ENCODE data around the gene PRKRIP1. TPM values are rescaled to one million over a fixed set of nuclear protein-coding genes. Genes with fewer than 3 reads are reported as not detected.

PRKRIP1 gene
- total RNA-seq, 4 donors from 2014 or later, result 16.1 to 36.6 (median 25.4) TPM

- DNase-seq, result no peak
- Histone ChIP-seq H3K27ac (no peak overlapping the region), H3K36me3 (no peaks in the 10 kb centered on the region), H3K27me3 (no peaks in the 10 kb centered on the region), H3K4me3 (no peak overlapping the region), H3K4me1 (no peaks in the 10 kb centered on the region), H3K9me3 (no peaks in the 10 kb centered on the region)
- intact Hi-C loops (cut with DNase I; ENCODE audit: low total_unique reads), result no loop called here
- no peak for TF ChIP-seq CTCF (IDR thresholded peaks at IDR 0.05)
- TF ChIP-seq POLR2A (IDR thresholded peaks at IDR 0.05), result no peak
Observed at GRCh38 chr7:102413611-102414010, 17.4 kb downstream of the PRKRIP1 start.

GRCh38 chr7:102415685-102416225 lies 19.6 kb downstream of the PRKRIP1 start:
- no peaks in the 10 kb centered on the region for H3K9me3 ChIP-seq
- no peak overlapping the region for H3K27ac ChIP-seq
- H3K36me3 ChIP-seq, result no peaks in the 10 kb centered on the region
- H3K4me1 ChIP-seq, result no peaks in the 10 kb centered on the region
- DNase-seq, result no peak
- no peak overlapping the region for H3K4me3 ChIP-seq
- intact Hi-C loops (cut with DNase I; ENCODE audit: low total_unique reads), result no loop called here
- H3K27me3 ChIP-seq, result no peaks in the 10 kb centered on the region
- TF ChIP-seq CTCF (IDR thresholded peaks at IDR 0.05) (no peak), POLR2A (IDR thresholded peaks at IDR 0.05) (no peak)

- no peak overlapping the region for H3K4me3 ChIP-seq
- H3K4me1 ChIP-seq, result no peaks in the 10 kb centered on the region
- no peaks in the 10 kb centered on the region for H3K9me3 ChIP-seq
- H3K36me3 ChIP-seq, result no peaks in the 10 kb centered on the region
- TF ChIP-seq POLR2A (IDR thresholded peaks at IDR 0.05) (no peak), CTCF (IDR thresholded peaks at IDR 0.05) (no peak)
- no peak for DNase-seq
- intact Hi-C loops (cut with DNase I; ENCODE audit: low total_unique reads), result no loop called here
- no peak overlapping the region for H3K27ac ChIP-seq
- no peaks in the 10 kb centered on the region for H3K27me3 ChIP-seq
Observed at GRCh38 chr7:102416406-102416805, 20.2 kb downstream of the PRKRIP1 start.

GRCh38 chr7:102417105-102417504 lies 20.9 kb downstream of the PRKRIP1 start:
- no peak for DNase-seq
- intact Hi-C loops (cut with DNase I; ENCODE audit: low total_unique reads), result no loop called here
- H3K36me3 ChIP-seq, result no peaks in the 10 kb centered on the region
- H3K27ac ChIP-seq, result no peak overlapping the region
- H3K27me3 ChIP-seq, result no peaks in the 10 kb centered on the region
- H3K4me3 ChIP-seq, result no peak overlapping the region
- H3K9me3 ChIP-seq, result no peaks in the 10 kb centered on the region
- TF ChIP-seq POLR2A (IDR thresholded peaks at IDR 0.05), result no peak
- no peak for TF ChIP-seq CTCF (IDR thresholded peaks at IDR 0.05)
- H3K4me1 ChIP-seq, result no peaks in the 10 kb centered on the region

- no peak for TF ChIP-seq POLR2A (IDR thresholded peaks at IDR 0.05)
- no peak for TF ChIP-seq CTCF (IDR thresholded peaks at IDR 0.05)
- H3K9me3 ChIP-seq, result no peaks in the 10 kb centered on the region
- H3K27ac ChIP-seq, result no peak overlapping the region
- no peak for DNase-seq
- intact Hi-C loops (cut with DNase I; ENCODE audit: low total_unique reads), result no loop called here
- H3K4me1 ChIP-seq, result no peaks in the 10 kb centered on the region
- no peaks in the 10 kb centered on the region for H3K27me3 ChIP-seq
- no peaks in the 10 kb centered on the region for H3K36me3 ChIP-seq
- no peak overlapping the region for H3K4me3 ChIP-seq
Observed at GRCh38 chr7:102418592-102418991, 22.4 kb downstream of the PRKRIP1 start.

All from uterus (tissue), 4 donors.